ENCODE measurements around the gene DNAJC16.

DNA sequence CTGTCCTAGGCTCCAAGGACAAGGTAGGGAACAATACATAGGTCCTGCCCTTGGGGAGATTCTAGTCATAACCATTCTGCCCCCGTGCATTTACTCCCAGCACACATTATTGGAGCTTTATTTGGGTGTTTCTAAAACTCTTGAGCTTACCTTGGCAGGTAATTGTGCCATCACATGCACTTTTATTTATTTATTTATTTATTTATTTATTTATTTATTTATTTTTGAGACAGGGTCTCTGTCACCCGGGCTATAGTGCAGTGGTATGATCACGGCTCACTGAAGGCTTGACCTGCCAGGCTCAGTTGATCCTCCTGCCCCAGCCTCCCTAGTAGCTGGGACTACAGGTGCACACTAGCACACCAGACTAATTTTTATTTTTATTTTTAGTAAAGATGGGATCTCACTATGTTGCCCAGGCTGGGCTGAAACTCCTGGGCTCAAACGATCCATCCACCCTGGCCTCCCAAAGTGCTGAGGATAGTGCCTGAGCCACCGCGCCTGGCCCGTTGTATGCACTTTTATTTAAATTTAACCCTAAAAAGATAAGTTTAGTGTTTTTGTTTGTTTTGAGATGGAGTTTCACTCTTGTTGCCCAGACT, 49.0 kb downstream of the DNAJC16 start:
- TF ChIP-seq, protein P1, sequence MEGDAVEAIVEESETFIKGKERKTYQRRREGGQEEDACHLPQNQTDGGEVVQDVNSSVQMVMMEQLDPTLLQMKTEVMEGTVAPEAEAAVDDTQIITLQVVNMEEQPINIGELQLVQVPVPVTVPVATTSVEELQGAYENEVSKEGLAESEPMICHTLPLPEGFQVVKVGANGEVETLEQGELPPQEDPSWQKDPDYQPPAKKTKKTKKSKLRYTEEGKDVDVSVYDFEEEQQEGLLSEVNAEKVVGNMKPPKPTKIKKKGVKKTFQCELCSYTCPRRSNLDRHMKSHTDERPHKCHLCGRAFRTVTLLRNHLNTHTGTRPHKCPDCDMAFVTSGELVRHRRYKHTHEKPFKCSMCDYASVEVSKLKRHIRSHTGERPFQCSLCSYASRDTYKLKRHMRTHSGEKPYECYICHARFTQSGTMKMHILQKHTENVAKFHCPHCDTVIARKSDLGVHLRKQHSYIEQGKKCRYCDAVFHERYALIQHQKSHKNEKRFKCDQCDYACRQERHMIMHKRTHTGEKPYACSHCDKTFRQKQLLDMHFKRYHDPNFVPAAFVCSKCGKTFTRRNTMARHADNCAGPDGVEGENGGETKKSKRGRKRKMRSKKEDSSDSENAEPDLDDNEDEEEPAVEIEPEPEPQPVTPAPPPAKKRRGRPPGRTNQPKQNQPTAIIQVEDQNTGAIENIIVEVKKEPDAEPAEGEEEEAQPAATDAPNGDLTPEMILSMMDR (IDR thresholded peaks at IDR 0.05) = no peak
- TF ChIP-seq EP300 (IDR thresholded peaks at IDR 0.05) (no peak), POLR2A (IDR thresholded peaks at IDR 0.05) (no peak)

All from sigmoid colon (tissue), 4 donors.